ENCODE data around the gene KLHL11.

KLHL11 gene

GRCh38 chr17:41812381-41813151 is 52.7 kb downstream of the KLHL11 start, which contains the start of gene FKBP10:
TSS of gene FKBP10 (plus strand) at chr17:41813004. CDS start at chr17:41813035, 31 bp downstream.
- no peak for DNase-seq (ENCODE audit: low read depth in 1 of 2, low spot score in 1 of 2)

- peak; percentile 38 to 58 for DNase-seq (ENCODE audit: low read depth in 1 of 2, low spot score in 1 of 2)
Measured at GRCh38 chr17:41811549-41812380, 53.5 kb downstream of the KLHL11 start, which contains the start of gene P3H4. TSS of gene P3H4 (minus strand) at chr17:41811949. CDS start at chr17:41811915, 34 bp downstream.

- DNase-seq (ENCODE audit: low read depth in 1 of 2, low spot score in 1 of 2) = no peak
Measured at GRCh38 chr17:41810659-41811548, 54.3 kb downstream of the KLHL11 start.

- DNase-seq (ENCODE audit: low read depth in 1 of 2, low spot score in 1 of 2) = no peak
Measured at GRCh38 chr17:41806685-41807445, 58.4 kb downstream of the KLHL11 start.

All from activated CD4-positive, alpha-beta T cell treated with anti-CD3 and anti-CD28 coated beads, Interleukin-2, amount 50 U/mL, for 24 hours (primary cell).